Mesenchymal stem cell (in vitro differentiated cells and primary cell): ENCODE measurements around the gene CRKL.
A peak's percentile ranks its signal among the peaks of the same experiment; 100 is the strongest.

Source experiments
- DNase-seq: peaks from one replicate; pipeline ENCODE4 v3.0.0-alpha.2; 2013
- H2AFZ ChIP-seq: one replicate; pipeline ENCODE4 v1.6.1; 2013; ENCODE audit warnings: low read depth, mild to moderate bottlenecking, control low read depth, inconsistent platforms, low read length, moderate library complexity
- H2AK5ac ChIP-seq: 2 replicates; pipeline ENCODE4 v1.6.1; 2013; ENCODE audit warnings: low read length, moderate library complexity, mild to moderate bottlenecking, inconsistent platforms; ENCODE audit not compliant: severe bottlenecking
- H2BK120ac ChIP-seq: one replicate; pipeline ENCODE4 v1.6.1; 2013; ENCODE audit warnings: low read depth, mild to moderate bottlenecking, inconsistent platforms, low read length, moderate library complexity
- H2BK12ac ChIP-seq, 2 experiments: one replicate each; pipeline ENCODE4 v1.6.1; 2013; ENCODE audit warnings: inconsistent platforms in 2 of 2, low read length in 2 of 2, mild to moderate bottlenecking in 2 of 2, moderate library complexity in 2 of 2, control low read depth in 1 of 2
- H2BK15ac ChIP-seq: one replicate; pipeline ENCODE4 v1.6.1; 2013; ENCODE audit warnings: mild to moderate bottlenecking, low read depth, inconsistent platforms; ENCODE audit not compliant: poor library complexity, severe bottlenecking
- H2BK5ac ChIP-seq: 2 replicates; pipeline ENCODE4 v1.6.1; 2013; ENCODE audit warnings: low read depth, mild to moderate bottlenecking, low read length, control low read depth, inconsistent platforms; ENCODE audit not compliant: poor library complexity, severe bottlenecking
- H3K14ac ChIP-seq, 2 experiments: one replicate each; pipeline ENCODE4 v1.6.1; 2013; ENCODE audit warnings: inconsistent platforms in 2 of 2, low read length in 2 of 2, control low read depth in 1 of 2, mild to moderate bottlenecking in 1 of 2, moderate library complexity in 1 of 2
- H3K18ac ChIP-seq, 2 experiments: one replicate each; pipeline ENCODE4 v1.6.1; 2013; ENCODE audit warnings: inconsistent platforms in 2 of 2, low read length in 2 of 2, control low read depth in 1 of 2, low read depth in 1 of 2, mild to moderate bottlenecking in 1 of 2
- H3K23ac ChIP-seq, 2 experiments: one replicate each; pipeline ENCODE4 v1.6.1; 2013; ENCODE audit warnings: inconsistent platforms in 2 of 2, low read length in 2 of 2, mild to moderate bottlenecking in 2 of 2, moderate library complexity in 2 of 2, control low read depth in 1 of 2
- H3K27ac ChIP-seq: 2 replicates; pipeline ENCODE4 v1.5.1; 2013; ENCODE audit warnings: mild to moderate bottlenecking, moderate library complexity, low read length, control low read depth, inconsistent platforms; ENCODE audit not compliant: poor library complexity, severe bottlenecking
- H3K27me3 ChIP-seq, 2 experiments: 2 replicates each; pipeline versions ENCODE4 v1.6.1 to v1.7.0; 2013; ENCODE audit warnings: low read length in 2 of 2, mild to moderate bottlenecking in 2 of 2, moderate library complexity in 2 of 2, control low read depth in 1 of 2, inconsistent platforms in 1 of 2; ENCODE audit not compliant: control insufficient read depth in 1 of 2, insufficient read depth in 1 of 2
- H3K36me3 ChIP-seq, 2 experiments: 2 replicates each; pipeline versions ENCODE4 v1.6.1 to v1.7.0; 2013; ENCODE audit warnings: low read length in 2 of 2, control low read depth in 1 of 2, inconsistent platforms in 1 of 2, low read depth in 1 of 2, mild to moderate bottlenecking in 1 of 2; ENCODE audit not compliant: insufficient read depth in 2 of 2, control insufficient read depth in 1 of 2
- H3K4ac ChIP-seq, 2 experiments: one replicate each; pipeline ENCODE4 v1.6.1; 2013; ENCODE audit warnings: inconsistent platforms in 2 of 2, low read length in 2 of 2, mild to moderate bottlenecking in 2 of 2, moderate library complexity in 2 of 2, control low read depth in 1 of 2, low read depth in 1 of 2
- H3K4me1 ChIP-seq: 2 replicates; pipeline ENCODE4 v1.6.1; 2013; ENCODE audit warnings: low read depth, low read length, control low read depth; ENCODE audit not compliant: control insufficient read depth, insufficient read depth
- H3K4me2 ChIP-seq: 2 replicates; pipeline ENCODE4 v1.6.1; 2013; ENCODE audit warnings: low read length, mild to moderate bottlenecking, inconsistent platforms; ENCODE audit not compliant: poor library complexity, severe bottlenecking
- H3K4me3 ChIP-seq, 2 experiments: 2 replicates each; pipeline versions ENCODE4 v1.5.1 to v1.7.0; 2013; ENCODE audit warnings: low read length in 2 of 2, mild to moderate bottlenecking in 2 of 2, control low read depth in 1 of 2, low read depth in 1 of 2; ENCODE audit not compliant: insufficient read depth in 1 of 2
- H3K79me1 ChIP-seq: replicated peaks from 2 replicates; pipeline ENCODE4 v1.6.1; 2013; ENCODE audit warnings: mild to moderate bottlenecking, control low read depth, low read length, inconsistent platforms; ENCODE audit not compliant: poor library complexity, severe bottlenecking
- H3K9ac ChIP-seq: 2 replicates; pipeline ENCODE4 v1.7.0; 2013; ENCODE audit warnings: mild to moderate bottlenecking, low read length, moderate library complexity
- H3K9me3 ChIP-seq: 2 replicates; pipeline ENCODE4 v1.7.0; 2013; ENCODE audit warnings: mild to moderate bottlenecking, low read length; ENCODE audit not compliant: control insufficient read depth
- H4K8ac ChIP-seq: one replicate; pipeline ENCODE4 v1.6.1; 2013; ENCODE audit warnings: inconsistent platforms, mild to moderate bottlenecking, low read length, moderate library complexity
- H4K91ac ChIP-seq: one replicate; pipeline ENCODE4 v1.6.1; 2013; ENCODE audit warnings: mild to moderate bottlenecking, low read length, inconsistent platforms
- WGBS: methylation state at CpG from one replicate; pipeline ENCODE4 v1.1.7; 2013; ENCODE audit warnings: mixed read lengths; 5-methylcytosine and 5-hydroxymethylcytosine counted together

The CRKL gene

DNA sequence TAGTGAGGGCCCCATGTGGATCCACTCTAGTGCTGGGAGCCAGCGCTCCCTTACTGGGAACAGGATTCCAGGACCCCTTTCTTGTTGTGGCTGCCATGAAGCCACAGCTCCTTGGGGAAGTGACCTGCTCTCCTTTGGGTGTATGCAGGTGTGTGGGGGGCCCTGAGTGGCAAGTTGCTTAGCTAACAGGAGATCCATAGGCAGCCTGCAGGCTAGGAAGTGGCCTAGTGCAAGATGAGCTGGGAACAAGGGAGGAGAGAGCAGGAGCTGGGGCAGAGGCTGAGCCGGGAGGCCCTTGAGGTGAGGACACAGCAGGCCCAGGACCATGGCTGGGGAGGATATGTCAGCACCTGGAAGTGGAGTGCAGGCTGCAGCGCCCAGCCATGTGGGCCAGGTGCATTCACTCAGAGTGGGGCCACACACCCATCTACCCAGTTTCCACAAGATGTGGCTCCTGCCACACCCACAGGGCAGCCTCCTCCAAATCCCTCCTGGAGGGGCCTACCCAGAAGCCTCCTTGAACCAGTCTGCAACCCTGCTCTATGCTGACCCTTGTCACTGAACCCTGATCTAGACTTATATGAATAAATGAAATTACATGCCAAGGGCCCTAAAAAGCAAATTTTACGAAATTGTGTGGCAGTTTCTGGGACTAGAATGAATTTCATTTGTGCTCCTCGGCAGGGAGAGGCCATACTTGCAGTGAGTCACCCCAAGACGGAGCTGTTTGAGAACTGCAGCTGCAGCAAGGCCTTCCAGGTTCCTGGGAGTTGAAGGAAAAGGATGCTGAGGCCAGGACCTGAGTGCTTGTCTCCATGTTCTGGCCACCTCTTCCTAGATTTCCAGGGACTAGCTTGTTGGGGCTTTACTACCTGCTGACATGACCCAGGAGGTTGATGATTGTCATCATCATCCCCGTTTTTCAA, 81.5 kb downstream of the CRKL start:
- H3K14ac ChIP-seq, result no peak overlapping the region
- H2AFZ ChIP-seq, result no peak overlapping the region
- no peak overlapping the region for H3K4me2 ChIP-seq
- no peak overlapping the region for H2AK5ac ChIP-seq
- no peaks in the 10 kb centered on the region for H3K9me3 ChIP-seq
- no peak overlapping the region for H2BK15ac ChIP-seq
- no peak overlapping the region for H2BK12ac ChIP-seq
- no peak overlapping the region for H4K91ac ChIP-seq
- H3K4me3 ChIP-seq, result no peak overlapping the region
- DNase-seq, result no peak
- H3K18ac ChIP-seq, result no peak overlapping the region
- no peak overlapping the region for H2BK120ac ChIP-seq
- peaks cover 34% of the 10 kb centered on the region for H3K79me1 ChIP-seq
- H3K4ac ChIP-seq, result no peak overlapping the region
- H3K27me3 ChIP-seq, result no peaks in the 10 kb centered on the region
- WGBS, result 74% methylated on average over 6 of the region's 7 CpGs
- peak overlapping the region; percentile 29 for H3K9ac ChIP-seq
- no peak overlapping the region for H3K23ac ChIP-seq
- peaks cover 32% of the 10 kb centered on the region for H3K4me1 ChIP-seq
- peaks cover 61 to 70% of the 10 kb centered on the region in 2 experiments for H3K36me3 ChIP-seq
- no peak overlapping the region for H2BK5ac ChIP-seq
- H4K8ac ChIP-seq, result peak overlapping the region; percentile 27
- no peak overlapping the region for H3K27ac ChIP-seq

DNA sequence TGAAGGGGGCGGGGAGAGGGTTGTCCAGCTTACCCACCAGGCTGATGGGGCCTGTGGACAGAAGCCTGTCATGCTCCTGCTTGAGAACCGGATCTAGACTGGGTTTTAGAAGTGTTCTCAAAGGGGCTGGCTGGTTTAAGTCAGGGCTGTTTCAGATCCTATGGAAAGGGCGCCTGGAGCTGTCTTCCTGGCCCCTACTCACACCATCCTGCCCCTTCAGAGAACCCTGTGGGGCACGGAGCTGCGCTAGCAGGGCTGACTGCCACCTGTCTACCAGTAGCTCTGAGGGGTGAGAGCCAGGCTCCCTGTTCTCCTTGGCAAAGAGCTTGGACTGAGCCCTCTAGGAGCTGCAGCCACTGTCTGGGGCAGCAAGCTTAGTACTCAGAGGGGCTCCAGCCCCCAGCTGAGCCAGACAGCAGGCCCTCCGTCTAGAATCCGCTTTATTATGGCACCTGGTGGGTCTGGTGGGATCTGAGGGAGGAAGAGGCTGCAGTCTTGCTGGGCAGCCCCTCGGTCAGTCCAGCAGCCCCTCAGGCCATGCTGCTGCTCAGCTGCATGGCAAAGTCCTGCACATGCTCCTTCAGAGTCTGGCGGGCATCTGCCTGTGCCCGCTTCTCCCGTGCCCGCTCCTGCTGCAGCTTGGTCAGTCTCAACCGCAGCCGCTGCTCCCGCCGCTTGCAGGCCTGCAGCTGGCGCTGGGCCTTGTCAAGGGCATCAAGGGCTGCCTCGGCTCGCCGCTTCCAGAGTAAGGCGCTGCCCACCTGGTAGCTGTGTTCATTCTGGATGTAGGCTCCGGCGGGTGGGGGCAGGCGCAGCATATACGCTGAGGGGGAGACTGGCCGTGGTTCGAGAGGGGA, 82.4 kb downstream of the CRKL start:
- Histone ChIP-seq H3K27me3 (no peaks in the 10 kb centered on the region), H3K23ac (no peak overlapping the region), H2AK5ac (no peak overlapping the region), H2BK5ac (no peak overlapping the region), H3K4ac (no peak overlapping the region), H3K9ac (peak overlapping the region; percentile 99), H3K27ac (no peak overlapping the region), H3K4me1 (peaks cover 34% of the 10 kb centered on the region), H3K4me2 (no peak overlapping the region), H2AFZ (no peak overlapping the region), H4K91ac (no peak overlapping the region), H3K4me3 (peak overlapping the region in 1 of 2 experiments; percentile 90), H3K36me3 (peaks cover 61% of the 10 kb centered on the region in 2 experiments), H3K14ac (no peak overlapping the region), H3K79me1 (peaks cover 36% of the 10 kb centered on the region), H4K8ac (peak overlapping the region; percentile 51), H2BK15ac (no peak overlapping the region), H2BK12ac (peak overlapping the region; percentile 10 to 57), H3K18ac (no peak overlapping the region), H3K9me3 (no peaks in the 10 kb centered on the region), H2BK120ac (no peak overlapping the region)
- WGBS, result 95% methylated on average over 27 of the region's 27 CpGs
- no peak for DNase-seq

DNA sequence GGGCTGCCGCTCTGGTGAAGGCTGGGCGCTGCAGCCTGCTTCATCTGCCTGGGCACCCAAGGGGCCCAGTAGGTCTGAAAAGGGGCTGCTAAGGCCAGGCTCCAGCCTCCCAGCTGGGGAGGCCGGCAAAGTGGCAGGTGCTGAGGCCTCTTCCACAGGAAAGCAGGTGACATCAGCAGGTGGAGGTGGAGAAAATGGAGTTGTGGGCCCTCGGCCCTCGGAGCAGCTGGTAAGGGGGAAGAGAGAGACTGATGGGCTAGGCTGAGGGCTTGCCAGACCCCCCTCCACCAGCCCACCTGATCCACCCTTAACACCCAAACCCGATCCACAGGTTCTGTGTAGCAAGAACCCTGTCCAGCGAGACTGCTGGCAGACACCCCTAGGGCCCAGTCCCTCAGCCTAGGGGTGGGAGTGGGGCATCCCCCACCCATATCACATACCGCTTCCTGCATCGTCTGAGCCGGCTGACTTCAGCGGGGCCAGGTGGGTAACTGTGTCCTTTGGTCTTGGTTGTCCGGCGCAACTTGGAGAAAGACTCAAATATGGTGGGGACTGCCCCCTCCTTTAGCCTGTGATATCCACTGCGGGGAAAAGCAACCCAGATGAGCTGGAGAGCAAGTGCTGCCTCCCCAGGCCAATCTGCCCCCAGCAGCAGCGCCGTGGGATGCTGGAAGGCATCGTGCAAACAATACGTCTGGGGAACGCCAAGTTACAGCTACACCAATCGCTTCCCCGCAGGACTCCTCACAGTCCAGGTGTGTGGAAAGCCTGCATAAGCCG, 83.2 kb downstream of the CRKL start:
- H3K27ac ChIP-seq, result no peak overlapping the region
- H2AK5ac ChIP-seq, result peak overlapping the region; percentile 6
- H4K91ac ChIP-seq, result no peak overlapping the region
- H4K8ac ChIP-seq, result peak overlapping the region; percentile 51
- H3K27me3 ChIP-seq, result no peaks in the 10 kb centered on the region
- peaks cover 34% of the 10 kb centered on the region for H3K4me1 ChIP-seq
- no peak overlapping the region for H3K18ac ChIP-seq
- no peak overlapping the region for H3K4ac ChIP-seq
- H3K14ac ChIP-seq, result no peak overlapping the region
- peak overlapping the region; percentile 6 for H2BK15ac ChIP-seq
- peaks cover 53% of the 10 kb centered on the region in 2 experiments for H3K36me3 ChIP-seq
- H3K4me3 ChIP-seq, result peak overlapping the region in 1 of 2 experiments; percentile 90
- H2BK120ac ChIP-seq, result no peak overlapping the region
- DNase-seq, result no peak
- peak overlapping the region; percentile 92 for H3K4me2 ChIP-seq
- peak overlapping the region; percentile 99 for H3K9ac ChIP-seq
- peak overlapping the region; percentile 22 to 57 for H2BK12ac ChIP-seq
- no peaks in the 10 kb centered on the region for H3K9me3 ChIP-seq
- H3K79me1 ChIP-seq, result peaks cover 36% of the 10 kb centered on the region
- H2AFZ ChIP-seq, result no peak overlapping the region
- no peak overlapping the region for H3K23ac ChIP-seq
- H2BK5ac ChIP-seq, result no peak overlapping the region
- 82% methylated on average over 20 of the region's 22 CpGs for WGBS
